ENCODE results near the gene SLC34A3. TPM values are rescaled to one million over a fixed set of nuclear protein-coding genes. Genes with fewer than 3 reads are reported as not detected.

SLC34A3 gene
- total RNA-seq, 4 donors from 2014 or later = 0.11 to 1.7 (median 0.38) TPM; not detected in 1

Other genes starting within 250 kb of the SLC34A3 start
- under 1 TPM in 1 of 4 donors, not detected in 3; 0.19 TPM for gene LCNL1, start 247.9 kb upstream of the SLC34A3 start, total RNA-seq
- 10 to 100 TPM; 18.3 to 56.3 (median 49.6) TPM for gene PAXX, start 238.5 kb upstream of the SLC34A3 start, total RNA-seq
- 100 to 1,000 TPM in 3 of 4 donors, 10 to 100 TPM in 1; 94.8 to 442 (median 200) TPM for gene CLIC3, start 234.3 kb upstream of the SLC34A3 start, total RNA-seq
- 10 to 100 TPM in 2 of 4 donors, 1 to 10 TPM in 2; 3.5 to 14.7 (median 7.6) TPM for gene ABCA2, start 202.7 kb upstream of the SLC34A3 start, total RNA-seq
- gene FUT7, start 198.8 kb upstream of the SLC34A3 start, total RNA-seq = under 1 TPM in 3 of 4 donors, not detected in 1; 0.13 to 0.38 (median 0.21) TPM
- gene NPDC1, start 184.7 kb upstream of the SLC34A3 start, total RNA-seq = 10 to 100 TPM; 11.9 to 45.2 (median 20.3) TPM
- 1 to 10 TPM in 2 of 4 donors, under 1 TPM in 2; 0.47 to 1.3 (median 0.86) TPM for gene ENTPD2, start 176.8 kb upstream of the SLC34A3 start, total RNA-seq
- 10 to 100 TPM in 3 of 4 donors, 1 to 10 TPM in 1; 8.2 to 21.2 (median 14.7) TPM for gene SAPCD2, start 160.3 kb upstream of the SLC34A3 start, total RNA-seq
- 1 to 10 TPM; 2.2 to 4.7 (median 3.7) TPM for gene UAP1L1, start 153.4 kb upstream of the SLC34A3 start, total RNA-seq
- gene MAN1B1, start 143.9 kb upstream of the SLC34A3 start, total RNA-seq = 10 to 100 TPM; 25.6 to 50.9 (median 39.4) TPM
- gene DPP7, start 116.2 kb upstream of the SLC34A3 start, total RNA-seq = 100 to 1,000 TPM in 1 of 4 donors, 10 to 100 TPM in 3; 41.1 to 109 (median 62.4) TPM
- under 1 TPM in 1 of 4 donors, not detected in 3; 0.38 TPM for gene GRIN1, start 91.7 kb upstream of the SLC34A3 start, total RNA-seq
- 1 to 10 TPM in 1 of 4 donors, under 1 TPM in 2, not detected in 1; 0.82 to 3.7 (median 0.95) TPM for gene LRRC26, start 60.9 kb upstream of the SLC34A3 start, total RNA-seq
- gene TMEM210, start 58.8 kb upstream of the SLC34A3 start, total RNA-seq = not detected
- 10 to 100 TPM; 14.0 to 34.1 (median 25.1) TPM for gene ANAPC2, start 42.3 kb upstream of the SLC34A3 start, total RNA-seq
- 100 to 1,000 TPM in 2 of 4 donors, 10 to 100 TPM in 2; 67.1 to 124 (median 96.7) TPM for gene SSNA1, start 42.2 kb upstream of the SLC34A3 start, total RNA-seq
- 10 to 100 TPM; 13.0 to 34.2 (median 15.8) TPM for gene TPRN, start 30.2 kb upstream of the SLC34A3 start, total RNA-seq
- gene TMEM203, start 25.3 kb upstream of the SLC34A3 start, total RNA-seq = 10 to 100 TPM; 19.4 to 29.6 (median 25.4) TPM
- 10 to 100 TPM in 1 of 4 donors, 1 to 10 TPM in 3; 5.3 to 11.2 (median 7.7) TPM for gene NDOR1, start 25.2 kb upstream of the SLC34A3 start, total RNA-seq
- gene RNF208, start 8.7 kb upstream of the SLC34A3 start, total RNA-seq = 1 to 10 TPM; 2.3 to 3.2 (median 2.5) TPM
- 100 to 1,000 TPM; 114 to 301 (median 152) TPM for gene CYSRT1, start 5.7 kb upstream of the SLC34A3 start, total RNA-seq
- 1 to 10 TPM; 1.2 to 5.2 (median 3.0) TPM for gene RNF224, start 3.4 kb upstream of the SLC34A3 start, total RNA-seq
- 100 to 1,000 TPM; 367 to 753 (median 540) TPM for gene TUBB4B, start 10.4 kb downstream of the SLC34A3 start, total RNA-seq
- not detected for gene STPG3, start 20.4 kb downstream of the SLC34A3 start, total RNA-seq
- 10 to 100 TPM; 26.1 to 41.4 (median 35.2) TPM for gene NELFB, start 24.4 kb downstream of the SLC34A3 start, total RNA-seq
- gene TOR4A, start 46.8 kb downstream of the SLC34A3 start, total RNA-seq = 10 to 100 TPM in 3 of 4 donors, 1 to 10 TPM in 1; 8.8 to 17.5 (median 13.5) TPM
- gene NRARP, start 71.4 kb downstream of the SLC34A3 start, total RNA-seq = 10 to 100 TPM; 19.6 to 33.9 (median 27.5) TPM
- 10 to 100 TPM in 2 of 4 donors, 1 to 10 TPM in 2; 2.8 to 16.8 (median 9.1) TPM for gene EXD3, start 192.3 kb downstream of the SLC34A3 start, total RNA-seq
- gene NOXA1, start 192.5 kb downstream of the SLC34A3 start, total RNA-seq = 1 to 10 TPM; 2.1 to 7.4 (median 4.8) TPM
- not detected for gene ENTPD8, start 210.5 kb downstream of the SLC34A3 start, total RNA-seq
- 10 to 100 TPM; 16.2 to 38.1 (median 20.6) TPM for gene NSMF, start 228.4 kb downstream of the SLC34A3 start, total RNA-seq

Measured in esophagus squamous epithelium (tissue), 4 donors.